Spleen (tissue), 11 donors: ENCODE data around the gene SLC35F1. TPM values are rescaled to one million over a fixed set of nuclear protein-coding genes. Genes with fewer than 3 reads are reported as not detected.

Experiments used
- DNase-seq: peaks from one replicate; pipeline ENCODE4 v3.0.0-alpha.2; 2020
- H3K27ac ChIP-seq, 8 donors: fragments of 200-600 bp; sonication (generic) in 7 of 8; 1 replicate in 4 of 8; 2 replicates in 4 of 8; pipeline versions ENCODE4 v1.5.0 to v1.8.0; 2016 to 2021; ENCODE audit warnings: inconsistent platforms in 4 of 8, mild to moderate bottlenecking in 4 of 8, moderate library complexity in 1 of 8
- H3K27me3 ChIP-seq, 7 donors: fragments of 200-600 bp; sonication (generic) in 6 of 7; replicated peaks in 1 of 7; 1 replicate in 4 of 7; 2 replicates in 3 of 7; pipeline versions ENCODE4 v1.5.0 to v1.8.0; 2016 to 2021; ENCODE audit warnings: inconsistent platforms in 3 of 7, mild to moderate bottlenecking in 1 of 7
- H3K36me3 ChIP-seq, 6 donors: fragments of 200-600 bp; sonication (generic) in 5 of 6; 1 replicate in 4 of 6; 2 replicates in 2 of 6; pipeline versions ENCODE4 v1.5.0 to v1.8.0; 2016 to 2021; ENCODE audit warnings: inconsistent platforms in 2 of 6
- H3K4me1 ChIP-seq, 6 donors: fragments of 200-600 bp; sonication (generic) in 5 of 6; 1 replicate in 3 of 6; 2 replicates in 3 of 6; pipeline versions ENCODE4 v1.5.0 to v1.8.0; 2016 to 2021; ENCODE audit warnings: inconsistent platforms in 3 of 6
- H3K4me3 ChIP-seq, 8 donors: fragments of 200-600 bp; sonication (generic) in 7 of 8; 1 replicate in 4 of 8; 2 replicates in 4 of 8; pipeline versions ENCODE4 v1.5.0 to v1.8.0; 2016 to 2021; ENCODE audit warnings: inconsistent platforms in 4 of 8, mild to moderate bottlenecking in 4 of 8, moderate library complexity in 2 of 8
- H3K9me3 ChIP-seq, 8 donors: fragments of 200-600 bp; sonication (generic) in 7 of 8; 1 replicate in 4 of 8; 2 replicates in 4 of 8; pipeline versions ENCODE4 v1.5.0 to v1.8.0; 2016 to 2021; ENCODE audit warnings: inconsistent platforms in 4 of 8
- POLR2A ChIP-seq, 3 donors: fragments of 450-650 bp; IDR thresholded peaks; one replicate each; pipeline ENCODE4 v1.5.1; 2017; ENCODE audit warnings: antibody characterized with exemption in 3 of 3, mild to moderate bottlenecking in 1 of 3
- POLR2AphosphoS5 ChIP-seq, 3 donors: sonication (generic); formaldehyde crosslinking; IDR thresholded peaks; one replicate each; pipeline ENCODE4 v1.5.1; 2017; ENCODE audit warnings: antibody characterized with exemption in 3 of 3
- WGBS, 5 donors: extraction: QIAGEN DNeasy Blood & Tissue Kit in 3 of 5; methylation state at CpG; one replicate each; pipeline versions ENCODE4 v1.1.5 to v1.1.7; 2013 to 2018; 5-methylcytosine and 5-hydroxymethylcytosine counted together
- intact Hi-C: fragments of 100-400 bp; cut with DNase I; formaldehyde crosslinking; loops from one replicate; pipeline ENCODE4 v1.15.0; 2023; ENCODE audit warnings: low total_unique reads
- polyA plus RNA-seq, 3 donors: library from polyadenylated mRNA; stranded (reverse); fragments of 200-250 nt; gene quantifications; one replicate each; pipeline ENCODE4 v1.2.1, GENCODE V29; 2013
- total RNA-seq, 7 donors: library from RNA; depleted of rRNA in 3 of 7; stranded (reverse); fragments of >200 nt in 3 of 7; fragmentation: NEBNext Ultra II Directional in 4 of 7; extraction: Animal tissue kit (Norgen Biotek cat#: 25700) in 4 of 7; gene quantifications; one replicate each; pipeline versions ENCODE4 v1.1.0 to v1.2.1, GENCODE V29; 2016 to 2021
- TF ChIP-seq, protein P1 (sequence below), 11 experiments: fragments of 200-600 bp in 7 of 11; fragments of 450-650 bp in 4 of 11; sonication (generic) in 4 of 11; IDR thresholded peaks in 8 of 11; conservative IDR thresholded peaks in 3 of 11; 1 replicate in 7 of 11; 2 replicates in 4 of 11; pipeline versions ENCODE4 v1.4.0 to v1.8.0; 2016 to 2021; ENCODE audit warnings: antibody characterized with exemption in 11 of 11, inconsistent platforms in 4 of 11, mild to moderate bottlenecking in 1 of 11
- donor health status: healthy with polysubstance abuse.
- donor health status: DM: no; HTN: no; CAD: no; lungs with moderate emphysema.
- donor health status: DM: no; HTN: no; CAD: no.
- donor health status: Bipolar disorder and iron deficiency.
- donor health status: healthy.
- donor health status: DM: no; HTN: no; CAD: no.
- donor health status: DM: yes; HTN: yes; CAD: no.

Gene SLC35F1
- total and polyA plus RNA-seq, 10 donors = 0.13 to 4.0 (median 1.6) TPM

DNA sequence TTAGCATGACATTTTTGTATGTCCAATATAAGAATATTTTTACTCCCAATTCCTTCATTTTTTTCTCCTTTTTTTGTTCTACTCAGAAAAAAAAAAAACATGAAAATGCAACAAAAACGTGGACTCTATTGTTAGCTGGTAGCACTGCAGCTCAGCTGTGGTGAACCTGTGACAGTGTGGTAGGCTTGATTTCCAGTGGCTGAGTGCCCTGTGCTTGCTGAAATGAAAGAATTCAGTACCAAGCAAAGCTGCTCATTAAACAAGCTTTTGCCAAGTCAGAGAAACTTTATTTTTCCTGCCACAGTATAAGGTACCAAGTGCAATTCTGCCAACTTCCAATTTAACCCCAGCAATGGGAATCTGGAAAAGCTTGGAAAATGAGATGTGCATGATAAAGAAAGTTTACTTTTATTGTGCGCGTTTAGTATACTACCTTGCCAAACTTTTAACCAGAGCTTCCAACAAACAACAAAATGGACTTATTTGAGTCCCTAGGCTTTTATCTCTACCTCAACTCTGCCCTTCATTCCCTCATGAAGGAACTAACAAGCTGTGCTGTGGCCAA, 215.2 kb downstream of the SLC35F1 start:
- Histone ChIP-seq H3K4me3 (no peak overlapping the region), H3K27me3 (no peaks in the 10 kb centered on the region), H3K36me3 (no peaks in the 10 kb centered on the region), H3K27ac (peak overlapping the region in 1 of 8 donors; percentile 21), H3K4me1 (no peaks in the 10 kb centered on the region), H3K9me3 (no peaks in the 10 kb centered on the region)
- intact Hi-C loops = no loop called here
- 77 to 81% (median 81%) methylated on average over 3 of the region's 3 CpGs for WGBS, 5 donors
- TF ChIP-seq POLR2A (IDR thresholded peaks at IDR 0.05) (no peak), POLR2AphosphoS5 (IDR thresholded peaks at IDR 0.05) (no peak)
- TF ChIP-seq, protein P1, sequence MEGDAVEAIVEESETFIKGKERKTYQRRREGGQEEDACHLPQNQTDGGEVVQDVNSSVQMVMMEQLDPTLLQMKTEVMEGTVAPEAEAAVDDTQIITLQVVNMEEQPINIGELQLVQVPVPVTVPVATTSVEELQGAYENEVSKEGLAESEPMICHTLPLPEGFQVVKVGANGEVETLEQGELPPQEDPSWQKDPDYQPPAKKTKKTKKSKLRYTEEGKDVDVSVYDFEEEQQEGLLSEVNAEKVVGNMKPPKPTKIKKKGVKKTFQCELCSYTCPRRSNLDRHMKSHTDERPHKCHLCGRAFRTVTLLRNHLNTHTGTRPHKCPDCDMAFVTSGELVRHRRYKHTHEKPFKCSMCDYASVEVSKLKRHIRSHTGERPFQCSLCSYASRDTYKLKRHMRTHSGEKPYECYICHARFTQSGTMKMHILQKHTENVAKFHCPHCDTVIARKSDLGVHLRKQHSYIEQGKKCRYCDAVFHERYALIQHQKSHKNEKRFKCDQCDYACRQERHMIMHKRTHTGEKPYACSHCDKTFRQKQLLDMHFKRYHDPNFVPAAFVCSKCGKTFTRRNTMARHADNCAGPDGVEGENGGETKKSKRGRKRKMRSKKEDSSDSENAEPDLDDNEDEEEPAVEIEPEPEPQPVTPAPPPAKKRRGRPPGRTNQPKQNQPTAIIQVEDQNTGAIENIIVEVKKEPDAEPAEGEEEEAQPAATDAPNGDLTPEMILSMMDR (IDR thresholded peaks at IDR 0.05 in 8 of 11, conservative IDR thresholded peaks at IDR 0.05 in 3 of 11) = no peak
- DNase-seq = no peak

DNA sequence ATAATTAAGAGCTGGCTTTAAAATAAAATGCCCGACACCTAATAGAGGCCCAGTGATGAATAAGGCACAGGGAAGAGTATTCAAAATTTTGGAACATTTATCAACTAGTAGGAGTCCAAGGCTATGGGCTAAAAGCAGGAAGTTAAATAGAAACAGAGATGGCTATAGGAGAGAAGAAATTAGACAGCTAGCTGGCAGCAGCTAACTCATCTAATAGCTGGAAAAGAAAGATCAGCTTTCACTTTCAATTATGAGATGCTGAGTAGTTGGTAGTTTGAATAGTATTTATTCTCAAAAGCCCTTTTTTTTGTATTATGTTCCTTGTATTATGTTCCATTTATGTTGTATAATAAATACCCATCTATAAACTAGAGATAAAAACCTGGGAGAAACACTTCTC, 215.7 kb downstream of the SLC35F1 start:
- H3K4me3 ChIP-seq = no peak overlapping the region
- TF ChIP-seq, protein P1 (IDR thresholded peaks at IDR 0.05 in 8 of 11, conservative IDR thresholded peaks at IDR 0.05 in 3 of 11) = no peak
- TF ChIP-seq POLR2A (IDR thresholded peaks at IDR 0.05) (no peak), POLR2AphosphoS5 (IDR thresholded peaks at IDR 0.05) (no peak)
- intact Hi-C loops = no loop called here
- H3K4me1 ChIP-seq = no peaks in the 10 kb centered on the region
- no peaks in the 10 kb centered on the region for H3K27me3 ChIP-seq
- DNase-seq = no peak
- 67 to 87% (median 73%) methylated on average over 1 of the region's 1 CpG for WGBS, 5 donors
- peak overlapping the region in 1 of 8 donors; percentile 21 for H3K27ac ChIP-seq
- no peaks in the 10 kb centered on the region for H3K36me3 ChIP-seq
- H3K9me3 ChIP-seq = no peaks in the 10 kb centered on the region

- DNase-seq = no peak
- Histone ChIP-seq H3K36me3 (no peaks in the 10 kb centered on the region), H3K9me3 (no peaks in the 10 kb centered on the region), H3K27ac (no peak overlapping the region), H3K27me3 (no peaks in the 10 kb centered on the region), H3K4me3 (no peak overlapping the region), H3K4me1 (no peaks in the 10 kb centered on the region)
- 94 to 100% (median 95%) methylated on average over 1 of the region's 1 CpG for WGBS, 5 donors
- TF ChIP-seq, protein P1 (IDR thresholded peaks at IDR 0.05 in 8 of 11, conservative IDR thresholded peaks at IDR 0.05 in 3 of 11) = no peak
- TF ChIP-seq POLR2A (IDR thresholded peaks at IDR 0.05) = no peak
- TF ChIP-seq POLR2AphosphoS5 (IDR thresholded peaks at IDR 0.05) = no peak
- intact Hi-C loops = no loop called here
These were observed 216.5 kb downstream of the SLC35F1 start for GRCh38 chr6:118123503-118124037.

DNA sequence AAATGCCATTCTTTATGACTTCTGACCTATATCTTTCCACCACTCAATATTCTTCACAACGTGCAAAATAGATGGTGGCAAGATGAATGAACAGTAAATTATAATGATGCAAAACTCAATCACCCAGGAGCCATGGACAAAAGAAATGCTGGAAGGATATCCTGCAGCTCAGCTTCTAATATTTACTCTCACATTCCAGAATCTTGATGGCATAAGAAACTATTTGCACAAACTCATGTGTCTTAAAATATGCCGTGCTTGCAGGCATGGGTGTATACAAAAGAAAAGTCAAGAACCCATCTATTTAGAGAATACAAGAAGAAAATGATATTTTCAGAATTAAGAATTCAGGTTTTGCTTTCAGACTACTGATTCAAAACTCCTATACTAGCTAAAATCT, 217.8 kb downstream of the SLC35F1 start:
- Histone ChIP-seq H3K4me1 (no peaks in the 10 kb centered on the region), H3K9me3 (no peaks in the 10 kb centered on the region), H3K36me3 (no peaks in the 10 kb centered on the region), H3K27me3 (no peaks in the 10 kb centered on the region), H3K4me3 (no peak overlapping the region), H3K27ac (no peak overlapping the region)
- no peak for DNase-seq
- intact Hi-C loops = no loop called here
- TF ChIP-seq, protein P1 (IDR thresholded peaks at IDR 0.05 in 8 of 11, conservative IDR thresholded peaks at IDR 0.05 in 3 of 11) = no peak
- TF ChIP-seq POLR2A (IDR thresholded peaks at IDR 0.05) (no peak), POLR2AphosphoS5 (IDR thresholded peaks at IDR 0.05) (no peak)
- 68 to 82% (median 69%) methylated on average over 2 of the region's 2 CpGs for WGBS, 5 donors
